PC-3 (cell line): ENCODE results near the gene DTD1.

ENCODE experiments used
- CTCF ChIP-seq: fragments of 300-600 bp; sonication (generic); conservative IDR thresholded peaks from 2 replicates; pipeline ENCODE4 v1.5.1; 2017; ENCODE audit warnings: antibody characterized with exemption, low read depth, mild to moderate bottlenecking, low read length
- EZH2phosphoT487 ChIP-seq: fragments of 300-600 bp; sonication (generic); IDR thresholded peaks from 2 replicates; pipeline ENCODE4 v1.6.1; 2018; ENCODE audit warnings: mild to moderate bottlenecking, antibody characterized with exemption, low read length, borderline replicate concordance

GRCh38 chr20:18778690-18779392, 191.0 kb downstream of the DTD1 start:
- TF ChIP-seq EZH2phosphoT487: no peak
- TF ChIP-seq CTCF: peak; percentile 55
